Measurements from ENCODE around the gene PHACTR1.

DNA sequence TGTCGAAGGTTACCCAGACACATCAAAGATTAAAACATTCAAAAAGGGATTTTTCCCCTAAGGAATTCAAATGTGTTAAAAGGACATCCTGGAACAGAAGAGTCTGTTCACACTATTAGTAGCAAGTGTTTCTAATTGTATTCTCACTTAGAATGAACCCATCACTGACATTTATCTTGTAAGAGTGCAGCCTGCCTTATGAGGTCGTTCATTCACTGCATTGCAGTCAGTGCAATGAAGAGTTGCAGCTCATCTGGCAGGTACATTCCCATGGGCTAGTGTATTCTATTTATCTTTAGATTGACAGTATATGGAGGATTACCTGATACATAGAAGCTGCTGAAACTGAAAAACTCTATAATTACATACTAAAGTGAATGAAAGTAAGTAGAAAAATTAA is 36.5 kb downstream of the PHACTR1 start:
- TF ChIP-seq, protein P1, sequence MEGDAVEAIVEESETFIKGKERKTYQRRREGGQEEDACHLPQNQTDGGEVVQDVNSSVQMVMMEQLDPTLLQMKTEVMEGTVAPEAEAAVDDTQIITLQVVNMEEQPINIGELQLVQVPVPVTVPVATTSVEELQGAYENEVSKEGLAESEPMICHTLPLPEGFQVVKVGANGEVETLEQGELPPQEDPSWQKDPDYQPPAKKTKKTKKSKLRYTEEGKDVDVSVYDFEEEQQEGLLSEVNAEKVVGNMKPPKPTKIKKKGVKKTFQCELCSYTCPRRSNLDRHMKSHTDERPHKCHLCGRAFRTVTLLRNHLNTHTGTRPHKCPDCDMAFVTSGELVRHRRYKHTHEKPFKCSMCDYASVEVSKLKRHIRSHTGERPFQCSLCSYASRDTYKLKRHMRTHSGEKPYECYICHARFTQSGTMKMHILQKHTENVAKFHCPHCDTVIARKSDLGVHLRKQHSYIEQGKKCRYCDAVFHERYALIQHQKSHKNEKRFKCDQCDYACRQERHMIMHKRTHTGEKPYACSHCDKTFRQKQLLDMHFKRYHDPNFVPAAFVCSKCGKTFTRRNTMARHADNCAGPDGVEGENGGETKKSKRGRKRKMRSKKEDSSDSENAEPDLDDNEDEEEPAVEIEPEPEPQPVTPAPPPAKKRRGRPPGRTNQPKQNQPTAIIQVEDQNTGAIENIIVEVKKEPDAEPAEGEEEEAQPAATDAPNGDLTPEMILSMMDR (IDR thresholded peaks at IDR 0.05) = no peak
- no peak for TF ChIP-seq POLR2A (IDR thresholded peaks at IDR 0.05)

All from testis (tissue), 2 donors.